Adrenal gland (tissue), 12 donors: ENCODE results near the gene NOD2. TPM values are rescaled to one million over a fixed set of nuclear protein-coding genes. Genes with fewer than 3 reads are reported as not detected.

Experiments used
- DNase-seq, 7 donors: peaks; one replicate each; pipeline ENCODE4 v3.0.0-alpha.2; 2019 to 2020
- H3K27ac ChIP-seq, 5 donors: fragments of 200-600 bp; sonication (generic) in 4 of 5; 1 replicate in 3 of 5; 2 replicates in 2 of 5; pipeline versions ENCODE4 v1.5.1 to v1.8.0; 2016 to 2020; ENCODE audit warnings: mild to moderate bottlenecking in 1 of 5
- H3K27me3 ChIP-seq: fragments of 200-600 bp; 2 replicates; pipeline ENCODE4 v1.8.0; 2021
- H3K36me3 ChIP-seq, 2 donors: fragments of 200-600 bp; replicated peaks in 1 of 2; 1 replicate in 1 of 2; 2 replicates in 1 of 2; pipeline versions ENCODE4 v1.5.1 to v1.8.0; 2018 to 2022
- H3K4me1 ChIP-seq, 2 donors: fragments of 200-600 bp; replicated peaks in 1 of 2; 1 replicate in 1 of 2; 2 replicates in 1 of 2; pipeline versions ENCODE4 v1.5.1 to v1.8.0; 2018 to 2021
- H3K4me3 ChIP-seq, 4 donors: fragments of 200-600 bp; sonication (generic) in 3 of 4; one replicate each; pipeline ENCODE4 v1.5.1; 2016 to 2018
- H3K9me3 ChIP-seq, 3 donors: fragments of 200-600 bp; sonication (generic) in 1 of 3; replicated peaks in 1 of 3; 1 replicate in 2 of 3; 2 replicates in 1 of 3; pipeline versions ENCODE4 v1.5.1 to v1.8.0; 2016 to 2021
- CTCF ChIP-seq, 6 experiments: fragments of 450-650 bp in 4 of 6; fragments of 200-600 bp in 2 of 6; sonication (generic) in 1 of 6; IDR thresholded peaks; 1 replicate in 5 of 6; 2 replicates in 1 of 6; pipeline versions ENCODE4 v1.5.1 to v1.8.0; 2016 to 2021; ENCODE audit warnings: antibody characterized with exemption in 6 of 6, mild to moderate bottlenecking in 2 of 6, moderate library complexity in 1 of 6
- POLR2A ChIP-seq, 2 donors: fragments of 450-650 bp; IDR thresholded peaks; one replicate each; pipeline ENCODE4 v1.6.1; 2017; ENCODE audit warnings: antibody characterized with exemption in 2 of 2, mild to moderate bottlenecking in 2 of 2, moderate library complexity in 1 of 2
- WGBS, 4 donors: extraction: QIAGEN DNeasy Blood & Tissue Kit in 2 of 4; methylation state at CpG; one replicate each; pipeline versions ENCODE4 v1.1.5 to v1.1.7; 2013 to 2017; 5-methylcytosine and 5-hydroxymethylcytosine counted together
- intact Hi-C, 2 donors: fragments of 100-400 bp; cut with DNase I; formaldehyde crosslinking; loops; one replicate each; pipeline versions ENCODE4 v1.14.1 to v1.15.0; 2022 to 2023
- polyA plus RNA-seq, 3 donors: library from polyadenylated mRNA; stranded (reverse); fragments of 200-250 nt in 2 of 3; fragments of 350-450 nt in 1 of 3; fragmentation: Illumina TruSeq in 1 of 3; extraction: RNeasy Lipid Tissue Mini Kit (QIAGEN cat#74804) in 1 of 3; gene quantifications; one replicate each; pipeline ENCODE4 v1.2.3, GENCODE V29; 2013 to 2014
- total RNA-seq, 9 donors: library from RNA; depleted of rRNA in 4 of 9; stranded (reverse); fragments of >200 nt in 4 of 9; fragments of 120-200 nt in 1 of 9; fragmentation: NEBNext Ultra II Directional in 1 of 9; extraction: Animal tissue kit (Norgen Biotek cat#: 25700) in 1 of 9; gene quantifications; one replicate each; pipeline versions ENCODE4 v1.1.0 to v1.2.4, GENCODE V29; 2013 to 2023
- donor health status: healthy with polysubstance abuse.
- donor health status: Bipolar disorder and iron deficiency.
- donor health status: DM: yes; HTN: yes; CAD: no.
- donor health status: DM: no; HTN: no; CAD: no.
- donor health status: DM: no; HTN: no; CAD: no.
- donor health status: DM: yes; HTN: yes; CAD: no.

Gene NOD2
- total and polyA plus RNA-seq, 12 donors = 0.12 to 3.7 (median 1.1) TPM

- DNase-seq = no peak
Measured at GRCh38 chr16:50646345-50646744, 47.1 kb upstream of the NOD2 start.

DNA sequence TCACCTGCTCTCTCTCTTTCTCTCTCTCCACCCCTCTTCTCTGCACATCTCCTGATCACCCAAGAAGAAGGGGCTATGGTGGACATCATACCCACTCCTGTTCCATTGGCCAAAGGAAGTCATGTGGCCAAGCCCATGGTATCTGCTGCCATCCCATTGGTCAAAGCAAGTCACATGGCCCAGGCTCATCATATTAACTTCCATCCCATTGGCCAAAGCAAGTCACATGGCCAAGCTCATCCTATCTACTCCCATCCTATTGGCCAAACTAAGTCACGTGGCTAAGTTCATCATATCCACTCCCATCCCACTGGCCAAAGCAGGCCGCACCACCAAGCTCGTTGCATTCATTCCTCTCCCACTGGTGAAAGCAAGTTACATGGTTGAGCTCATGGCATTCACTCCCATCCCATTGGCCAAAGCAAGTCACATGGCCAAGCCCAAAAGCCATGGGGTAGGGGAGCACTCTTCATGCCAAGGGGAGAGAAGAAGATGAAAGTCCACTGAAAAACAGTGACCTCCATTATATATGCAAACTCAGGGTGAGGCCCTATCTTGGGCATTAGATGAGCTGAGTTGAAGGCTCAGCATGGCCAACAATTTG is 41.5 kb upstream of the NOD2 start:
- TF ChIP-seq CTCF (IDR thresholded peaks at IDR 0.05) (no peak), POLR2A (IDR thresholded peaks at IDR 0.05) (no peak)

More at GRCh38 chr16:50646345-50646744, 47.1 kb upstream of the NOD2 start:
- Histone ChIP-seq H3K36me3 (no peaks in the 10 kb centered on the region), H3K4me1 (no peaks in the 10 kb centered on the region), H3K27me3 (no peaks in the 10 kb centered on the region), H3K9me3 (no peaks in the 10 kb centered on the region), H3K4me3 (no peak overlapping the region), H3K27ac (no peak overlapping the region)
- TF ChIP-seq POLR2A (IDR thresholded peaks at IDR 0.05) = no peak
- TF ChIP-seq CTCF (IDR thresholded peaks at IDR 0.05) = no peak
- WGBS, 4 donors = 72 to 85% (median 81%) methylated on average over 8 of the region's 8 CpGs
- intact Hi-C loops = loop anchor here (10.0 kb wide), 2 partner anchors 102 to 412 kb away; partner anchors contain the start of gene NKD1 (in 1 of the 2)

DNA sequence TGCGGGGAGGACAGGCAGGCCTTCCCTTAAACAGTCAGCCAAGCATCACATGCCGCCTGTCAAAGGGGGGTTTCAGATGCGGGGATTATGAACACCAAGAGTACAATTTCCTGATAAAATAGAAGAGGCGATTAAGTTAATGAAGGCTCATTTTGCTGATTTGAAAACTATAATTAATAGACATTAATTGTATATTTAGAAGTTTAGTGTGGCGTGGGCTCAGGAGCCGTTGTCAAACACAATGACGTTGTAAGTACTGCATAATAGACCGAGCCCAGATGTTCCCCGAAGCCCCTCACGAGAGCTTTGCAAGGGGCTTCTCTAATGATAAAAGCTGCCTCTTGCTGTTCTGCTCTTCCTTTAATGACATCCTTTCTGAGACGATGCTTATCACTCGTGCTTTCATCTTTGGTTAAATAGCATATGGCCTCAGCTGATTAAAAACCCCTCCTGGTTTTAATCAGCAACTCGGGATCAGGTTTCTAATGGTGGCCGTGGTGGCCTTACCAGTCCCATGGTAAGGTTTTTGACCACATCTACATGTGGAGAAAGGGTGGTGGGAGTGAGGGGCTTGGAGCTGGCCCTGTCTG is 40.5 kb upstream of the NOD2 start:
- intact Hi-C loops = no loop called here
- no peak overlapping the region for H3K4me3 ChIP-seq

More for the DNA sequence above, 41.5 kb upstream of the NOD2 start:
- DNase-seq = no peak
- intact Hi-C loops = no loop called here
- Histone ChIP-seq H3K27ac (no peak overlapping the region), H3K4me1 (no peaks in the 10 kb centered on the region), H3K9me3 (no peaks in the 10 kb centered on the region), H3K4me3 (no peak overlapping the region), H3K27me3 (no peaks in the 10 kb centered on the region), H3K36me3 (no peaks in the 10 kb centered on the region)
- 91 to 97% (median 96%) methylated on average over 3 of the region's 3 CpGs for WGBS, 4 donors

More for the DNA sequence above, 40.5 kb upstream of the NOD2 start:
- H3K27ac ChIP-seq = no peak overlapping the region
- no peaks in the 10 kb centered on the region for H3K9me3 ChIP-seq
- H3K27me3 ChIP-seq = no peaks in the 10 kb centered on the region
- H3K36me3 ChIP-seq = no peaks in the 10 kb centered on the region
- no peak for TF ChIP-seq POLR2A (IDR thresholded peaks at IDR 0.05)
- TF ChIP-seq CTCF (IDR thresholded peaks at IDR 0.05) = no peak
- H3K4me1 ChIP-seq = no peaks in the 10 kb centered on the region
- no peak for DNase-seq
- 69 to 84% (median 78%) methylated on average over 12 to 14 of the region's 14 CpGs for WGBS, 4 donors
